AG04450 (cell line): ENCODE data around the gene HNF1A. TPM values are rescaled to one million over a fixed set of nuclear protein-coding genes. Genes with fewer than 3 reads are reported as not detected.

Source experiments
- CTCF ChIA-PET: fragments of 300-600, 350-600 bp; formaldehyde crosslinking; extraction: SDS; loops from one replicate; lab custom pipeline; 2022; ENCODE audit warnings: antibody characterized with exemption, inconsistent platforms; lab: Charles Lee
- POLR2A ChIA-PET: fragments of 350-600 bp; formaldehyde crosslinking; extraction: SDS; loops from one replicate; lab custom pipeline; 2021; ENCODE audit warnings: antibody characterized with exemption, inconsistent platforms; lab: Yijun Ruan, JAX
- DNase-seq: peaks from one replicate; pipeline ENCODE4 v3.0.0-alpha.2; 2011; ENCODE audit warnings: low read depth, low spot score
- H3K27ac ChIP-seq: one replicate; pipeline ENCODE4 v1.5.1; 2012; ENCODE audit warnings: low read depth, low read length, control low read depth
- H3K27me3 ChIP-seq: one replicate; pipeline ENCODE4 v1.6.0; 2012; ENCODE audit warnings: low read length; ENCODE audit not compliant: control insufficient read depth, insufficient read depth
- H3K4me3 ChIP-seq: 2 replicates; pipeline ENCODE4 v1.5.1; 2011; ENCODE audit warnings: mild to moderate bottlenecking, low read depth, low read length, control low read depth
- H3K9me3 ChIP-seq: 2 replicates; pipeline ENCODE4 v1.5.1; 2012; ENCODE audit warnings: low read length; ENCODE audit not compliant: control insufficient read depth, insufficient read depth
- polyA plus RNA-seq: library from polyadenylated mRNA; depleted of rRNA; stranded (reverse); fragments of >200 nt; gene quantifications from 2 replicates; pipeline ENCODE4 v1.2.3, GENCODE V29; 2011
- TF ChIP-seq, protein P1 (sequence below): IDR thresholded peaks from 2 replicates; pipeline ENCODE4 v1.5.1; 2011; ENCODE audit warnings: low read depth, low read length, control low read depth, inconsistent platforms

HNF1A gene
- polyA plus RNA-seq, 1 experiment: not detected

DNA sequence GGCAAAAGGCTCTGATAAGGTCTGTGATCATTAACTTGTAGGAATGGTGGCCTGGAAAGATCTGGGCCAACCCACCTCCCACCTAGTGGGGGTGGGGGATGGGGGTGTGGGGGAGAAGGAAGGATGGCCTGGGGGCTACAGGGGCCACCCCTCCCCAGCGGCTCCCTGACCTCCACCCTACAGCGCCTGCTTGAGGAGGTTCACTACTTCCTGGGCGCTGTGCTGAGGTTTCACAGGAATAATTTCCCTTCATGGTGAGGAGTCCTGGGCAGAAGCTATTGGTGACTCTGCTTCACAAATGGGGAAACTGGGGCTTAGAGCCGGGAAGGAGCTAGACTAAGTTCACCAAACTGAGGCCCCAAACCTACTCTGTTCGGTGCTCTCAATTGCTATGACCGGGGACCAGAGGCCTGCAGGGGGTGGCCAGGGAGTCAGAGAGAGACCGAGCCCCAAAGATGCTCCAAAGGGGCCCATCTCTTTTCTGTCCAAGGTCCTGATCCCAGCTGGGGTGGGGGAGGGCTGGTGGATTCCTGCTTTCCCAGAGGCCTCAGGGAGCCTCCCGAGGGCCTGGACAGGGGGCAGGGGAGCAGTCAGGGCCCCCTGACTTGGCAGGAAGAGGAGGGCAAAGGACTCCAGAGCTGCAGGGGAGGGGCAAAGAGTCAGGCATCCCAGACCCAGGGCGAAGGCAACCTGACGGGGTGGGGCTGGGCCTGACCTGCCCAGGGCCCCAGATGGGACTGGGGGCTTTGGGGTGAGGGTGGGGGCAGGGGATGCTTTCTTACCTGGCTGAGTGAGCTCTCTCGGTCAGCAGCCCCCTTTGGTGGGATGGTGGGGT, 1.7 kb downstream of the HNF1A start:
- POLR2A ChIA-PET: no interaction called here
- DNase-seq: no peak
- peaks cover 2% of the 10 kb centered on the region for H3K27me3 ChIP-seq
- H3K4me3 ChIP-seq: no peak overlapping the region
- H3K27ac ChIP-seq: no peak overlapping the region
- CTCF ChIA-PET: interaction anchor here (0.6 to 3.4 kb wide), 2 partner anchors 8 to 41 kb away, joined by 3 to 15 read pairs; no protein-coding TSS in a partner anchor
- no peaks in the 10 kb centered on the region for H3K9me3 ChIP-seq
- TF ChIP-seq, protein P1, sequence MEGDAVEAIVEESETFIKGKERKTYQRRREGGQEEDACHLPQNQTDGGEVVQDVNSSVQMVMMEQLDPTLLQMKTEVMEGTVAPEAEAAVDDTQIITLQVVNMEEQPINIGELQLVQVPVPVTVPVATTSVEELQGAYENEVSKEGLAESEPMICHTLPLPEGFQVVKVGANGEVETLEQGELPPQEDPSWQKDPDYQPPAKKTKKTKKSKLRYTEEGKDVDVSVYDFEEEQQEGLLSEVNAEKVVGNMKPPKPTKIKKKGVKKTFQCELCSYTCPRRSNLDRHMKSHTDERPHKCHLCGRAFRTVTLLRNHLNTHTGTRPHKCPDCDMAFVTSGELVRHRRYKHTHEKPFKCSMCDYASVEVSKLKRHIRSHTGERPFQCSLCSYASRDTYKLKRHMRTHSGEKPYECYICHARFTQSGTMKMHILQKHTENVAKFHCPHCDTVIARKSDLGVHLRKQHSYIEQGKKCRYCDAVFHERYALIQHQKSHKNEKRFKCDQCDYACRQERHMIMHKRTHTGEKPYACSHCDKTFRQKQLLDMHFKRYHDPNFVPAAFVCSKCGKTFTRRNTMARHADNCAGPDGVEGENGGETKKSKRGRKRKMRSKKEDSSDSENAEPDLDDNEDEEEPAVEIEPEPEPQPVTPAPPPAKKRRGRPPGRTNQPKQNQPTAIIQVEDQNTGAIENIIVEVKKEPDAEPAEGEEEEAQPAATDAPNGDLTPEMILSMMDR: no peak

DNA sequence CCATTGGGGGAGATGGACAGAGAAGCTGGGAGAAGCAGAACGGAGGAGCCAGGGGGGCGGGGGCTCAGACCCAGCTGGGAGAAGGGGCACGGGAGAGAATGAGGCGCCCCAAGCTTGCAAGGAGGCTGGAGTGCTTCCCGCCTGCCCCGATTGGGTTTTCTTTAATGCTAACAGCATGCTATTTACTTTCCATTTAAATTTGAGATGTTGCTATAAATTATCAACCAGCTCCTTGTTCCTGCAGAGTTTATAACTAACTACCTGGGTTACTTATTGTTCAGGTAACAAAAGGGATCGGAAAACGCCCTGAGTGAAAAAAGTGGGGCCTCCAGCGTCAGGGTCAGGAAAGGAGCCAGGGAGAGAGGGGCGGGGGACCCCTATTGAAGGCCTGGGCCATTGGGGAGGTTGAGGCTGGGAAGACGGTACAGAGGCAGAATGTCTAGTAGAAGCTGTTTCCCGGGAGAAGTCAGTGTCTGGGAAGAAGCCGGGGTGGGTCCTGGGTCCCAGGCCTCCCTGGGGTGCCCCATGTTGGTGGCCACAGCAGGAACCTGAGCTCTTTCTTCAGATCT, 2.5 kb downstream of the HNF1A start:
- TF ChIP-seq, protein P1: no peak
- no peak for DNase-seq
- Histone ChIP-seq H3K27ac (no peak overlapping the region), H3K9me3 (no peaks in the 10 kb centered on the region), H3K27me3 (peaks cover 2% of the 10 kb centered on the region), H3K4me3 (no peak overlapping the region)
- ChIA-PET POLR2A (no interaction called here), CTCF (interaction anchor here (0.6 to 3.4 kb wide), 2 partner anchors 9 to 42 kb away, joined by 3 to 15 read pairs; no protein-coding TSS in a partner anchor)

DNA sequence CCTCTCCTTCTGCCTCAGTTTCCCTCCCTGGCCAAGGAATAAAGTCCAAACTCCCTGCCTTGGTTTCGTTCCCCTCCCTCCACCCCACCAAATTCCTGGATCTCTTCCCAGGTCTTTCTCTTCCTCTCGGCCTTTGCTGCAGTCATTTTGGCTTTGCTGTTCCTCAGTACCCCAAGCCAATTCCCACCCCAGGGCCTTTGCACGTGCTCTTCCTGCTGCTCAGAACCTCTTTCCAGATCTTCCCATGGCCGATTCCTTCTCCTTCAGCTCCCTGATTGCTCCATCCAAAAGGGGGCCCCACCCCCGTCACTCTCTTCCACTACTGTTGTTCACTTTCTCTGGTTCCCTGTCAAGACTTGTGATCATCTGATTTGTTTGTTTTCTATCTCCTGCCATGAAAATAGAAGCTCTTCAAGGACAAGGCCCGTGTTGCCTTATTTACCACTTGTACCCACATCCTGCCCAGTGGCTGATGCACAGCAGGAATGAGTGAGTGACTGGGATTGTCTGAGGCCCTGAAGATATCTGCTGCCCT, 3.1 kb downstream of the HNF1A start:
- Histone ChIP-seq H3K4me3 (no peak overlapping the region), H3K27me3 (peaks cover 2% of the 10 kb centered on the region), H3K9me3 (no peaks in the 10 kb centered on the region), H3K27ac (no peak overlapping the region)
- no peak for DNase-seq
- ChIA-PET CTCF (interaction anchor here (1.1 to 3.4 kb wide), 2 partner anchors 10 to 335 kb away, joined by 3 to 15 read pairs; no protein-coding TSS in a partner anchor), POLR2A (no interaction called here)
- TF ChIP-seq, protein P1: no peak

DNA sequence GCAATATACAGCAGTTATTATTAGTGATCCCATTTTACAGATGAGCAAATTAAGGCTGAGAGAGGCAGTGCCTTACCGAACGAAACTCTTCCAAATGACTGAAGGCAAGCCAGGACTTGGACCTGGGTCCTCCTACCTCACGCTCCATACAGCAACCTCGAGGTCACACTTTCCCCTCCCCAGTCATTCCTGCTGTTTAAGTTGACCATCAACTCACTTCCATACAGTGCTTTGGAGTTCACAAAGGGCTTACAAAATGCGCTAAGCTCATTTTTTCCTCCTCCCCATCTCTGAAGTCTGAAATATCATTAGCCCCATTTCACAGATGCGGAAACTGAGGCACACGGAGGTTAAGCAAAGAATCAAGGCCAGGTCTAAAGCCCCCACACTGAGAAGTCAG, 4.3 kb downstream of the HNF1A start:
- Histone ChIP-seq H3K4me3 (no peak overlapping the region), H3K9me3 (no peaks in the 10 kb centered on the region), H3K27ac (no peak overlapping the region), H3K27me3 (peaks cover 2% of the 10 kb centered on the region)
- CTCF ChIA-PET: interaction anchor here (0.6 to 3.4 kb wide), 3 partner anchors 11 to 336 kb away, joined by 3 to 15 read pairs (median 3); no protein-coding TSS in a partner anchor
- DNase-seq: no peak
- TF ChIP-seq, protein P1: no peak
- POLR2A ChIA-PET: no interaction called here
